HG03354 (cell line): Measurements from ENCODE around the gene GOLGA6L10.
"Not testable (repeated sequence)": the region's sequence is repeated elsewhere in the genome, so short reads cannot be mapped to it uniquely, and the experiment has no call there.

Experiments
- ATAC-seq: cut with Tn5 transposase; IDR thresholded peaks from one replicate; pipeline ENCODE4 v1.9.1; 2021; ENCODE audit warnings: mild to moderate bottlenecking; ENCODE audit not compliant: unreplicated experiment, poor library complexity, severe bottlenecking

The GOLGA6L10 gene

GRCh38 chr15:82322488-82322887 is 26.8 kb downstream of the GOLGA6L10 start:
- not testable (repeated sequence) for ATAC-seq

- not testable (repeated sequence) for ATAC-seq
Measured at GRCh38 chr15:82320861-82321260, 28.4 kb downstream of the GOLGA6L10 start.

GRCh38 chr15:82319522-82320278 is 29.6 kb downstream of the GOLGA6L10 start:
- not testable (repeated sequence) for ATAC-seq

GRCh38 chr15:82318281-82318680 is 31.0 kb downstream of the GOLGA6L10 start:
- ATAC-seq, result not testable (repeated sequence)

GRCh38 chr15:82317516-82317915 is 31.8 kb downstream of the GOLGA6L10 start:
- ATAC-seq, result not testable (repeated sequence)

GRCh38 chr15:82317091-82317489 is 32.2 kb downstream of the GOLGA6L10 start:
- no peak for ATAC-seq

GRCh38 chr15:82316247-82317090 is 32.8 kb downstream of the GOLGA6L10 start:
- ATAC-seq, result not testable (repeated sequence)

GRCh38 chr15:82315519-82316246 is 33.6 kb downstream of the GOLGA6L10 start:
- no peak for ATAC-seq

GRCh38 chr15:82314769-82315518 is 34.3 kb downstream of the GOLGA6L10 start:
- ATAC-seq, result no peak

- ATAC-seq, result not testable (repeated sequence)
Measured at GRCh38 chr15:82313951-82314768, 35.1 kb downstream of the GOLGA6L10 start.

GRCh38 chr15:82313446-82313845 is 35.8 kb downstream of the GOLGA6L10 start:
- ATAC-seq, result no peak

GRCh38 chr15:82312586-82313349 is 36.5 kb downstream of the GOLGA6L10 start:
- ATAC-seq, result no peak

- not testable (repeated sequence) for ATAC-seq
Measured at GRCh38 chr15:82311321-82311720, 38.0 kb downstream of the GOLGA6L10 start.

- no peak for ATAC-seq
Measured at GRCh38 chr15:82309802-82310201, 39.5 kb downstream of the GOLGA6L10 start.

- no peak for ATAC-seq
Measured at GRCh38 chr15:82307714-82308081, 41.6 kb downstream of the GOLGA6L10 start.

GRCh38 chr15:82306791-82307713 is 42.2 kb downstream of the GOLGA6L10 start:
- no peak for ATAC-seq

GRCh38 chr15:82305621-82306048 is 43.6 kb downstream of the GOLGA6L10 start:
- no peak for ATAC-seq
